CD14-positive monocyte (primary cell): ENCODE results near the gene MCRIP2. TPM values are rescaled to one million over a fixed set of nuclear protein-coding genes. Genes with fewer than 3 reads are reported as not detected.

Experiments used
- DNase-seq, 3 donors: peaks; one replicate each; pipeline ENCODE4 v3.0.0-alpha.2; 2011 to 2022
- H2AFZ ChIP-seq: 2 replicates; pipeline ENCODE4 v1.6.0; 2012; ENCODE audit warnings: mild to moderate bottlenecking, low read depth, low read length, inconsistent platforms; ENCODE audit not compliant: insufficient read depth, poor library complexity, severe bottlenecking
- H3K27ac ChIP-seq, 2 donors: 1 replicate in 1 of 2; 2 replicates in 1 of 2; pipeline ENCODE4 v1.5.1; 2012 to 2013; ENCODE audit warnings: low read length in 2 of 2, control low read depth in 1 of 2, inconsistent platforms in 1 of 2, low read depth in 1 of 2, mild to moderate bottlenecking in 1 of 2
- H3K27me3 ChIP-seq, 2 donors: one replicate each; pipeline versions ENCODE4 v1.6.0 to v1.6.1; 2011 to 2013; ENCODE audit warnings: low read length in 2 of 2; ENCODE audit not compliant: control insufficient read depth in 2 of 2, insufficient read depth in 2 of 2
- H3K36me3 ChIP-seq, 2 donors: replicated peaks in 1 of 2; 1 replicate in 1 of 2; 2 replicates in 1 of 2; pipeline versions ENCODE4 v1.5.1 to v1.6.1; 2012 to 2013; ENCODE audit warnings: low read length in 2 of 2, control low read depth in 1 of 2, inconsistent platforms in 1 of 2, mild to moderate bottlenecking in 1 of 2; ENCODE audit not compliant: insufficient read depth in 2 of 2, control insufficient read depth in 1 of 2
- H3K4me1 ChIP-seq, 2 donors: 1 replicate in 1 of 2; 2 replicates in 1 of 2; pipeline versions ENCODE4 v1.5.1 to v1.6.1; 2012 to 2013; ENCODE audit warnings: low read length in 2 of 2, control low read depth in 1 of 2, inconsistent platforms in 1 of 2, mild to moderate bottlenecking in 1 of 2, moderate library complexity in 1 of 2; ENCODE audit not compliant: insufficient read depth in 2 of 2, control insufficient read depth in 1 of 2
- H3K4me2 ChIP-seq: replicated peaks from 2 replicates; pipeline ENCODE3; 2012; ENCODE audit warnings: low read length, moderate library complexity, mild to moderate bottlenecking; ENCODE audit not compliant: poor library complexity, severe bottlenecking; ENCODE audit errors: extremely low read depth
- H3K4me3 ChIP-seq, 3 experiments: fragments of 200-600 bp in 1 of 3; sonication (generic) in 1 of 3; replicated peaks in 1 of 3; 1 replicate in 2 of 3; 2 replicates in 1 of 3; pipeline ENCODE4 v1.5.1; 2011 to 2013; ENCODE audit warnings: low read length in 3 of 3, mild to moderate bottlenecking in 3 of 3, control low read depth in 2 of 3, low read depth in 2 of 3, inconsistent platforms in 1 of 3, moderate library complexity in 1 of 3
- H3K79me2 ChIP-seq: 2 replicates; pipeline ENCODE4 v1.6.0; 2012; ENCODE audit warnings: mild to moderate bottlenecking, control low read depth, inconsistent platforms, low read length, moderate library complexity; ENCODE audit not compliant: insufficient read depth
- H3K9ac ChIP-seq: 2 replicates; pipeline ENCODE4 v1.6.0; 2017; ENCODE audit warnings: low read length, mild to moderate bottlenecking; ENCODE audit not compliant: insufficient read depth, poor library complexity, severe bottlenecking
- H3K9me3 ChIP-seq, 2 donors: replicated peaks in 1 of 2; 1 replicate in 1 of 2; 2 replicates in 1 of 2; pipeline versions ENCODE4 v1.5.1 to v1.6.1; 2012 to 2013; ENCODE audit warnings: low read length in 2 of 2, control low read depth in 1 of 2; ENCODE audit not compliant: control insufficient read depth in 1 of 2, insufficient read depth in 1 of 2
- H4K20me1 ChIP-seq: 2 replicates; pipeline ENCODE4 v1.6.0; 2012; ENCODE audit warnings: mild to moderate bottlenecking, low read length, control low read depth, moderate library complexity; ENCODE audit not compliant: insufficient read depth
- H3K27ac Mint-ChIP-seq, 7 donors: one replicate each; pipeline ENCODE4 v1.8.0; 2020; ENCODE audit warnings: mild to moderate bottlenecking in 7 of 7, mixed read lengths in 7 of 7, moderate library complexity in 6 of 7, inconsistent platforms in 2 of 7
- H3K27me3 Mint-ChIP-seq, 3 donors: one replicate each; pipeline ENCODE4 v1.8.0; 2021 to 2022; ENCODE audit warnings: low read depth in 3 of 3, mild to moderate bottlenecking in 3 of 3, mixed read lengths in 3 of 3, moderate library complexity in 3 of 3, inconsistent platforms in 1 of 3
- H3K36me3 Mint-ChIP-seq, 2 donors: one replicate each; pipeline ENCODE4 v1.8.0; 2020; ENCODE audit warnings: mixed read lengths in 2 of 2, inconsistent platforms in 1 of 2, mild to moderate bottlenecking in 1 of 2
- H3K4me1 Mint-ChIP-seq: one replicate; pipeline ENCODE4 v1.8.0; 2020; ENCODE audit warnings: mild to moderate bottlenecking, mixed read lengths
- H3K4me3 Mint-ChIP-seq, 2 donors: one replicate each; pipeline ENCODE4 v1.8.0; 2020; ENCODE audit warnings: mild to moderate bottlenecking in 2 of 2, mixed read lengths in 2 of 2, moderate library complexity in 1 of 2
- H3K9me3 Mint-ChIP-seq, 7 donors: one replicate each; pipeline ENCODE4 v1.8.0; 2020 to 2022; ENCODE audit warnings: mixed read lengths in 7 of 7, mild to moderate bottlenecking in 6 of 7, moderate library complexity in 6 of 7, inconsistent platforms in 2 of 7
- CTCF ChIP-seq: fragments of 200-600 bp; IDR thresholded peaks from one replicate; pipeline ENCODE4 v1.8.0; 2022; ENCODE audit warnings: antibody characterized with exemption, mild to moderate bottlenecking
- WGBS: methylation state at CpG from one replicate; pipeline ENCODE4 v1.1.5; 2013; ENCODE audit warnings: missing lambda C conversion rate; ENCODE audit not compliant: insufficient coverage; 5-methylcytosine and 5-hydroxymethylcytosine counted together
- intact Hi-C, 2 donors: fragments of 100-400 bp; cut with micrococcal nuclease; formaldehyde crosslinking; loops; one replicate each; pipeline versions ENCODE4 v1.15.0 to v1.15.1; 2023
- polyA plus RNA-seq, 3 donors: library from polyadenylated mRNA; depleted of rRNA in 1 of 3; unstranded in 2 of 3; stranded (reverse) in 1 of 3; fragments of 300-500 nt in 2 of 3; fragments of >200 nt in 1 of 3; fragmentation: Illumina TruSeq in 2 of 3; gene quantifications; 1 replicate in 2 of 3; 2 replicates in 1 of 3; pipeline ENCODE4 v1.2.3, GENCODE V29; 2012 to 2021

Gene MCRIP2
- polyA plus RNA-seq, 3 donors = 23.7 to 65.6 (median 42.1) TPM

GRCh38 chr16:682493-683395, 41.1 kb downstream of the MCRIP2 start:
- no peak overlapping the region for H2AFZ ChIP-seq
- H3K9me3 ChIP-seq = no peaks in the 10 kb centered on the region
- Mint-ChIP-seq H3K4me3 (peak overlapping the region; percentile 66 to 78), H3K4me1 (peaks cover 26% of the 10 kb centered on the region), H3K36me3 (peaks cover 25 to 37% of the 10 kb centered on the region in 2 donors), H3K9me3 (no peaks in the 10 kb centered on the region), H3K27ac (peak overlapping the region in 3 of 7 donors; percentile 48 to 83 (median 81)), H3K27me3 (peaks cover 0 to 6% (median 2%) of the 10 kb centered on the region in 3 donors)
- no peaks in the 10 kb centered on the region for H3K27me3 ChIP-seq
- H3K4me1 ChIP-seq = peaks cover 38 to 63% of the 10 kb centered on the region in 2 donors
- H3K9ac ChIP-seq = no peak overlapping the region
- 94% methylated on average over 31 of the region's 36 CpGs for WGBS
- H3K4me3 ChIP-seq = peak overlapping the region in 1 of 3 experiments; percentile 78
- peak overlapping the region in 1 of 2 donors; percentile 64 for H3K27ac ChIP-seq
- peaks cover 33% of the 10 kb centered on the region for H3K79me2 ChIP-seq
- no peak for DNase-seq
- intact Hi-C loops = loop anchor here (5.0 kb wide), 2 partner anchors 45 to 95 kb away; partner anchors contain the start of gene METTL26 (in 1 of the 2)
- no peak for TF ChIP-seq CTCF
- peaks cover 20 to 21% of the 10 kb centered on the region in 2 donors for H3K36me3 ChIP-seq
- peak overlapping the region; percentile 86 for H3K4me2 ChIP-seq
- H4K20me1 ChIP-seq = peaks cover 32% of the 10 kb centered on the region

DNA sequence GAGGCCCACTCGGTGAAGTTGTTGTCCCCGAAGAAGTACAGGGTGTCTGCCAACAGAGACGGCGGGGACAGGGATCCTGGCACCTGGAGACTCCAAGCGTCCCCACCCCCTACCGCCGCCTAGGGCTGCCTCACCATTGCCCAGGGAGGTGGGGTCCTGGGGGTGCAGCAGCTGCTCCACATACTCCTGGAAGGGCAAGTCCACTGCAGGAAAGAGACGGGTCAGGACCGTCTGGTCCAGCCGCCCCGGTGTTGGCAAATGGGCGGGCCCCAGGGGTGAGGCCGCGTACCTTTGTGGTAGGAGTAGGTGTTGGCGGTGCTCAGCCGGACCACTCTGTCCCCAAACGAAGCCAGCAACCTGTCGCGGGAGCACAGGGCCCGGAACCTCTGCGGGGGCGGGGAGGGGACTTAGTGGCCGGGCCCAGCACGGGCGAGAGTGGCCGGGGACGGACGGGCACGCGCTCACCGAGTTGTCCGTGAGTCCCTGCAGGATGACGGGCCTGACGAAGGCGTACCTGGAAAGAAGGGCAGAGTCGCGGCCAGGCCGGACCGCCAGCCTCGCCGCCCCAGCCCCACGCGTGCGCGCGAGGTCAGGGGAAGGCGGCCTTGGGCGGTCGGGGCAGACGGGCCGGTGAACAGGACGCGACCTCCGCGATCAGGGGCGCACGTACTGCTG, 41.9 kb downstream of the MCRIP2 start:
- Histone ChIP-seq H3K27ac (peak overlapping the region in 1 of 2 donors; percentile 64), H3K27me3 (no peaks in the 10 kb centered on the region), H3K4me1 (peaks cover 38 to 64% of the 10 kb centered on the region in 2 donors), H4K20me1 (peaks cover 32% of the 10 kb centered on the region), H2AFZ (peak overlapping the region; percentile 76), H3K79me2 (peaks cover 33% of the 10 kb centered on the region), H3K9ac (peak overlapping the region; percentile 57), H3K4me2 (peak overlapping the region; percentile 86), H3K9me3 (no peaks in the 10 kb centered on the region), H3K4me3 (peak overlapping the region; percentile 32 to 78 (median 36)), H3K36me3 (peaks cover 20 to 21% of the 10 kb centered on the region in 2 donors)
- 20% methylated on average over 52 of the region's 57 CpGs for WGBS
- no peak for TF ChIP-seq CTCF
- intact Hi-C loops = loop anchor here (5.0 kb wide), 2 partner anchors 46 to 96 kb away; partner anchors contain the start of gene METTL26 (in 1 of the 2)
- Mint-ChIP-seq H3K4me1 (peaks cover 26% of the 10 kb centered on the region), H3K27ac (peak overlapping the region in 6 of 7 donors; percentile 35 to 83 (median 56)), H3K9me3 (no peaks in the 10 kb centered on the region), H3K27me3 (peaks cover 0 to 2% (median 1%) of the 10 kb centered on the region in 3 donors), H3K4me3 (peak overlapping the region; percentile 66 to 78), H3K36me3 (peaks cover 26 to 39% of the 10 kb centered on the region in 2 donors)
- no peak for DNase-seq
